SU-DHL-6 (cell line): Measurements from ENCODE around the gene DERL2.

Experiments
- CTCF ChIP-seq: fragments of 200-600 bp; sonication (generic); IDR thresholded peaks from one replicate; pipeline ENCODE4 v1.5.1; 2017; ENCODE audit warnings: antibody characterized with exemption, mild to moderate bottlenecking, low read length, moderate library complexity; ENCODE audit not compliant: insufficient read depth, poor library complexity, severe bottlenecking
- EZH2phosphoT487 ChIP-seq: fragments of 200-600 bp; sonication (generic), shearing (Covaris generic); conservative IDR thresholded peaks from 2 replicates; pipeline ENCODE4 v1.6.1; 2018; ENCODE audit warnings: mild to moderate bottlenecking, antibody characterized with exemption, low read length, moderate library complexity, mixed read lengths

DNA sequence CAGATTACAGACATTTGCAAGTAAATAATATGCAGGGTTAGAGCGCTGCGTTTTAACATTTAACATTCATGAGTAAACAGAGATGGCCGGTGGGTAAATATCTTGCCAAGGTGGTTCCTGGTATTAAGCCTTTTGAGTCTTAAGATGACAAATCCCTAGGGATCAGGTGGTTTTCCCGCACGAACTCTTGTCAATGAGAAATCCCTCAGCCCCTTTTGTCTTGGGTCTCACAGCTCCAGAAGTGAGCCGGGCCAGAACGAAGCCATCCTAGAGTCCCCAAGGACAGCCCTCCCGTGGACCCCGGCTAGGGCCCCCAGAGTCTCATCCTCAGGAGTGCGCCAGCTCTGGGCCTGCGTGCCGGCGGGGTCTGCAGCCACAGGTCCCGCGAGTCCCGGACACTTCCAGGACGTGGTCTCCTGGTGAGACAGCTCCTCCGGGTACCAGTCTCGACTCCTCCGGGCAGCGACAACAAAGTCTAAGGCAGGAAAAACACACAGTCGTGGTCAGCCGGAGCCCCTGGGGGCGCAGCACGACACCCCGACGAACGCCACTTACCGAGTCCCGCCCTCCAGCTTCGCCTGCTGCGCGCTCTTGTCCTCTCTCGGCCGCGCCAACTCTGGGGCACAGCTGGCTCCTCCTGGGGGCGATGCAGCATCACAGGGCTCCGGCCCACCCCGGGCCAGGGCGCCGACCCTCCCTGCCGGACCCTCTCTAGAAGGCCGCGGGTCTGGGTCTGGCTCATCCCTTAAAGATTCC is 13.7 kb upstream of the DERL2 start:
- TF ChIP-seq EZH2phosphoT487 (no peak), CTCF (no peak)
